T-helper 1 cell treated with Interleukin-12 subunit alpha and Interleukin-12 subunit beta and Interleukin-4 antibody, amounts not matched to agents 30 μg/mL and 1 μg/mL, for 36 hours (primary cell): ENCODE data around the gene SNN.

Experiments
- H3K27ac Mint-ChIP-seq: one replicate; pipeline ENCODE4 v1.8.0; 2021; ENCODE audit warnings: mild to moderate bottlenecking, mixed read lengths
- H3K27me3 Mint-ChIP-seq: one replicate; pipeline ENCODE4 v1.8.0; 2021; ENCODE audit warnings: low read depth, mixed read lengths
- H3K36me3 Mint-ChIP-seq: one replicate; pipeline ENCODE4 v1.8.0; 2021; ENCODE audit warnings: low read depth, mixed read lengths
- H3K4me1 Mint-ChIP-seq: one replicate; pipeline ENCODE4 v1.8.0; 2021; ENCODE audit warnings: low read depth, mixed read lengths
- H3K4me3 Mint-ChIP-seq: one replicate; pipeline ENCODE4 v1.8.0; 2021; ENCODE audit warnings: mild to moderate bottlenecking, moderate library complexity, mixed read lengths
- H3K9me3 Mint-ChIP-seq: one replicate; pipeline ENCODE4 v1.8.0; 2021; ENCODE audit warnings: mixed read lengths

SNN gene

DNA sequence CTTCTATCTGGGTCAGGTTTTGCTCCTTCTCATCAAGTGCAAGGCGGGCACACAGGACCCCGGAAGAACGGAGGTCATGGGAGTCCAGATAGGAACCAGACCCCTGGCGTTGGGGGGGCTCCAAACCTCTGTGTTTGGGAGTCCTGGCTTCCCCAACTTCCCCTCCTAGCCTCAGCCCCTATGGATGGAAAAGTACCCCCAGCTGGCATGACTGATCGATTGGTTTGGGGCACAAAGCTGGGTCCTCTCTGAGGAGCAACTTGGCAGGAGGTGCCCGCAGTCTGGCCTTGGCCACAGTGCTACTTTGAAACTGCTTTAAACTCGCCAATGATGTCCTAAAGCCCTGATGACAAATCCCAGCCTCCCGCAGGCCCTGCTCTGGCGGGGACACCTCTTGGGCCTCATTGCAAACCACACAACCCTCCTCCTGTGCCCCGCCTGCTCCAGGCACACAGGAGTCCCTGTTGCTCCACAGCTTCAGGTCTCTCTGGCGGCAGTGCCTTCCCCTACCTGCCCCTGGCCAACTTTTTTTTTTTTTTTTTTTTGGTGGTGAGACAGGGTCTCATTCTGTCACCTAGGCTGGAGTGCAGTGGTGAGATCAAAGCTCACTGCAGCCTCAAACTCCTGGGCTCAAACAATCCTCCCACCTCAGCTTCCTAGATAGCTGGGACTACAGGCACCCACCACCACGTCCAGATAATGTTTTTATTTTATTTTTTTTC lies 38.0 kb upstream of the SNN start:
- no peak overlapping the region for H3K27ac Mint-ChIP-seq
- H3K4me3 Mint-ChIP-seq = no peak overlapping the region
- H3K27me3 Mint-ChIP-seq = peaks cover 7% of the 10 kb centered on the region
- H3K4me1 Mint-ChIP-seq = peaks cover 26% of the 10 kb centered on the region
- no peaks in the 10 kb centered on the region for H3K36me3 Mint-ChIP-seq
- no peaks in the 10 kb centered on the region for H3K9me3 Mint-ChIP-seq

DNA sequence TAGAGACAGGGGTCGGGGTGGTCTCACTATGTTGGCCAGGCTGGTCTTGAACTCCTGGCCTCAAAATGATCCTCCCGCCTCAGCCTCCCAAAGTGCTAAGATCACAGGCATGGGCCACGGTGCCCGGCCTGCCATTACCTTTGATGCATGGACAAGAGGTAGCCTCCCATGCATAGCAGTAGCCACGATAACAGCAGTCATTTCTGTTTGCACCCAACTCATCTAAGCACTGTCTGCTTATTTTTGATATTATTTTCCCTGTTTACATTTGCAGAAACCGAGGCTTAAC lies 37.5 kb upstream of the SNN start:
- Mint-ChIP-seq H3K36me3 (no peaks in the 10 kb centered on the region), H3K27me3 (peaks cover 10% of the 10 kb centered on the region), H3K4me3 (no peak overlapping the region), H3K27ac (no peak overlapping the region), H3K4me1 (peaks cover 21% of the 10 kb centered on the region), H3K9me3 (no peaks in the 10 kb centered on the region)

DNA sequence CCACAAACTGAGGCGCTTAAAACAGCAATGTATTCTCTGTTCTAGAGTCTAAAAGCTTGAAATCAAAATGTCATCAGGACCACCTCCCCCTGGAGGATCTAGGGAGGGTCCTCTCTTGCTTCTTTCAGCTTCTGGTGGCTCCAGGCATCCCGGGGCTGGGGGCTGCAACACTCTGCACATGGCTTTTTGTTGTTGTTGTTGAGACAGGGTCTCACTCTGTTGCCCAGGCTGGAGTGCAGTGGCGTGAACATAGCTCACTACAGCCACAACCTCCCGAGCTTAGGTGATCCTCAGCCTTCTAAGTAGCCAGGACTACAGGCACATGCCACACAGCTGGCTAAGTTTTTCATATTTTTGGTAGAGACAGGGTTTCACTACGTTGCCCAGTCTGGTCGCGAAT lies 37.0 kb upstream of the SNN start:
- Mint-ChIP-seq H3K4me3 (no peak overlapping the region), H3K4me1 (peaks cover 21% of the 10 kb centered on the region), H3K9me3 (no peaks in the 10 kb centered on the region), H3K27ac (no peak overlapping the region), H3K27me3 (peaks cover 15% of the 10 kb centered on the region), H3K36me3 (no peaks in the 10 kb centered on the region)

DNA sequence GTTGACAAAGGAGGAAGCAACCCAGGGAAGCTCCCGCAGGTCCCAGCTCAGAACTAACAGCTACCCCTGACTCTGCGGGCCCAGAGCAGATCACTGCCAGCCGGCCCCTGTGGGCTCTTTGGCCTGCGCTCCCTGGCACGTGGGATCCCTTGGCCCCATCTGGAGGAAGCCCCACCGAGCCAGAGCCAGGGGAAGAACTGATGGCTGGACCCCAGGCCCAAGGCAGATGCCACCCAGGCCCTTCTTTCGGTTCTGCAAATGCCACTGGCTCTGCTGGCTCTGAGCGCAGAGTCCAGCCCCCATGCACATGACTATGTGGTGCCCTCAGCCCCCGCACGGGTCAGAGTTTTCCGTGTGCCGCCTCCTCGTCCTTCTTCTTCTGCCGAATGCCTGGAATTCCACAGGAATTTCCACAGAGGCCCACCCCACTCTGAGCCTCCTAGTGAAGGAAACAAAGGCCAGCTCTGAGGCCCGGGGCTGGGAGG lies 35.8 kb upstream of the SNN start:
- H3K27ac Mint-ChIP-seq = no peak overlapping the region
- H3K4me1 Mint-ChIP-seq = peaks cover 21% of the 10 kb centered on the region
- H3K36me3 Mint-ChIP-seq = no peaks in the 10 kb centered on the region
- H3K27me3 Mint-ChIP-seq = peaks cover 15% of the 10 kb centered on the region
- H3K4me3 Mint-ChIP-seq = no peak overlapping the region
- H3K9me3 Mint-ChIP-seq = no peaks in the 10 kb centered on the region

DNA sequence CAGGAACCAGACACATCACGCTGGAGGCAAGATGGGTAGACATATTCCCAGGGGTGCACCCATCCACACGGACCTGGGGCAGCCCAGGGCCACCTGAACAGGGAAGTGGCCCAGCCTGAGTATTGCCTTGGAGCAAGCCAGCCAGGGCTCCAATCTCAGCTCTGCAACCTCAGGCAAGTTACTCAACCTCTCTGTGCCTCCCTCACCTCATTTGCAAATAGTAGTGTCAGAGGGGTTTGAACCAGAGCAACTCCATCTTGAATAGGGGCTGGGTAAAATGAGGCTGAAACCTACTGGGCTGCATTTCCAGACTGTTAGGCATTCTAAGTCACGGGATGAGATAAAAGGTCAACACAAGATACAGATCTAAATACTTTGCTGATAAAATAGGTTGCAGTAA lies 35.1 kb upstream of the SNN start:
- H3K4me1 Mint-ChIP-seq = peaks cover 21% of the 10 kb centered on the region

DNA sequence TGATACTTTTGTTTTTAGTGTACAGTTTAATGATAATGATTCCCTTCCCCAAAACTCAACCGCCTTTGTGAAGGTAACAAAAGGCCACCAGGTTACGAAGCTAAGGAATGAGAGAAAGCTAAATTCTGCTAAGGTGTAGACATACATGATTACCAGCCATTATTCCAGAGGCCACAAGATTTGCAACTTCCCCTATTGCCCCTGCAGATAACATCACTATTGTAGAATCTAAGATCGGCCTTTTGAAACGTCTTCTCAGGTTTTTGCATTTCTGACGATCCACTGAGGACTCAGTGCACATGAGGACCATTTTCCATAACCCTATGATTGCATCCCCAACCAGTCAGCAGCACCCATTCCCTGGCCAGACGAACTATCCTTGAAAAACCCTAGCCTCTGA lies 33.9 kb upstream of the SNN start:
- H3K36me3 Mint-ChIP-seq = no peaks in the 10 kb centered on the region
- H3K27me3 Mint-ChIP-seq = peaks cover 20% of the 10 kb centered on the region
- peaks cover 12% of the 10 kb centered on the region for H3K4me1 Mint-ChIP-seq
- H3K27ac Mint-ChIP-seq = no peak overlapping the region
- H3K9me3 Mint-ChIP-seq = no peaks in the 10 kb centered on the region
- H3K4me3 Mint-ChIP-seq = no peak overlapping the region

More for the DNA sequence above, 35.1 kb upstream of the SNN start:
- H3K27me3 Mint-ChIP-seq = peaks cover 15% of the 10 kb centered on the region
- no peaks in the 10 kb centered on the region for H3K36me3 Mint-ChIP-seq
- H3K27ac Mint-ChIP-seq = no peak overlapping the region
- no peak overlapping the region for H3K4me3 Mint-ChIP-seq
- no peaks in the 10 kb centered on the region for H3K9me3 Mint-ChIP-seq

DNA sequence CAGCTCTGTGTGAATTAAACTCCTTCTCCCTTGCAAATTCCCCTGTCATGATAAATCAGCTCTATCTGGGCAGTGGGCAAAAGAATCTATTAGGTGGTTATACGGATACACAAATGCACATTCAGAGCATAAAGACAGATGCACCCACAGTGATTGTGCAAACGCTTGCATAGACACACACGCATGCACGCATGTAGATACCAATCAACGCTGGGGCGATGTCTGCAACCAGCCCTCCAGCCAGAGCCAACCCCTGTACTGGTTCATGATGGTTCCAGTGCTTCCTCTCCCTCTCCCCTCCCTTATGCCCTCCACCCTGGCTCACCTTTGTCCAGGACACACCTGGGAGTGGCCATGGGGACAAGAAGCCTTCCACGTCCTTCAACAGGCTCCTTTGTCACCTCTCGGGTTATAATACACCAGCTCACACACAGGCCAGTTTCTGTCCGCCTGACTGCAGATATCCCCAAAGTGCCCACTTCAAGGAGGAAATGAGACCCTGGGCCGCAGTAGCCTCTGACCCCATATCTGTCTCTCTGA lies 33.1 kb upstream of the SNN start:
- H3K4me1 Mint-ChIP-seq = peaks cover 9% of the 10 kb centered on the region
- no peaks in the 10 kb centered on the region for H3K9me3 Mint-ChIP-seq

DNA sequence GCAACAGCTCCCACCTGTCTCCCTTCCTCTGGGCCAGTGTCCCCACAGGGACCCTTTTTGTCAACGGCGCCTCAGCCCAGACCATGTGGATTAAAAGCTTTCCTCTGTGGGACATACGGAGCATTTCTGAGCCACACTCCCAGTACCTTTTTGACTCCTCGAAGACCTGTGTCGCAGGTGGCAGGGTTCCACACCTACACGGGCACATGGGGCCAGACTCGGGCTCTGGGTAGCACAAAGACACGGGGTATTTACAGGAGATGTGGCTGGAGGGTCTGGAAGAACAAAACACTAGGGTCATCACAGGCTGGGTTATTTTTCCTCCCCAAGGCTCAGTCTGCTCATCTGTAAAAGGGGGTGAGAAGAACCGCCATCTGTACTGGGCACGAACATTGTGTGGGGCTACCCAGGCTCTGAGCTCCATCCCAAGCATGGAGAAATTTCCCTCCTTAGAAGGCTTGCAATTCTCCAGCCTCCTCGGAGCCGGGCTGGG lies 32.5 kb upstream of the SNN start:
- H3K27ac Mint-ChIP-seq = no peak overlapping the region

More for the DNA sequence above, 33.1 kb upstream of the SNN start:
- Mint-ChIP-seq H3K27me3 (peaks cover 20% of the 10 kb centered on the region), H3K36me3 (no peaks in the 10 kb centered on the region), H3K4me3 (no peak overlapping the region), H3K27ac (no peak overlapping the region)

DNA sequence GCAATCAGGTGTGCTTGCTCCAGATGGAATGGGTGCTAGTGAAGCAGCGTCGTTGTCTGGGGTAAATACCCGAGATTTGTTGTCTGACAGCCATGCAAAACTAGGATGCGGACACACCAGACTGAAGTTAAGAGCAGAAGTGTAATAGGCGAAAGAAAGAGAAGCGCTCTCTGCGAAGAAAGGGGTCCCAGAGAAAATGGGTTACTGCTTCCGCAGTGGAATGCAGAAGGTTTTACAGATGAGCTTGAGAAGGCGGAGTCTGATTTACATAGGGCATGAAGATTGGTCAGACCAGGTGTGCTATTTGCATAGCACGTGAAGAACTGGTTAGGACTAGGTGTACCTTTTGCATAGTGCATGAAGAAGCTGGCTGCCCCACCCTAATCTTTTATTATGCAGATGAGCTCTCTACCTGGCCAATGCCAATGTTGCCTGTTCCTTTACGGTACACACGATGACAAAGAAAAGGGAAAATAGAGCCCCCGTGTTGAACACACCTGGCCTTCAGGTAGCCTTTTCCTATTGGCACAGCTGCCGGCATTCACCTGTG lies 32.0 kb upstream of the SNN start:
- H3K27ac Mint-ChIP-seq = no peak overlapping the region
- H3K4me1 Mint-ChIP-seq = peaks cover 11% of the 10 kb centered on the region
- H3K27me3 Mint-ChIP-seq = peaks cover 20% of the 10 kb centered on the region
- H3K9me3 Mint-ChIP-seq = no peaks in the 10 kb centered on the region
- H3K4me3 Mint-ChIP-seq = no peak overlapping the region
- no peaks in the 10 kb centered on the region for H3K36me3 Mint-ChIP-seq

More for the DNA sequence above, 32.5 kb upstream of the SNN start:
- no peaks in the 10 kb centered on the region for H3K9me3 Mint-ChIP-seq
- peaks cover 20% of the 10 kb centered on the region for H3K27me3 Mint-ChIP-seq
- peaks cover 9% of the 10 kb centered on the region for H3K4me1 Mint-ChIP-seq
- H3K36me3 Mint-ChIP-seq = no peaks in the 10 kb centered on the region
- H3K4me3 Mint-ChIP-seq = no peak overlapping the region

DNA sequence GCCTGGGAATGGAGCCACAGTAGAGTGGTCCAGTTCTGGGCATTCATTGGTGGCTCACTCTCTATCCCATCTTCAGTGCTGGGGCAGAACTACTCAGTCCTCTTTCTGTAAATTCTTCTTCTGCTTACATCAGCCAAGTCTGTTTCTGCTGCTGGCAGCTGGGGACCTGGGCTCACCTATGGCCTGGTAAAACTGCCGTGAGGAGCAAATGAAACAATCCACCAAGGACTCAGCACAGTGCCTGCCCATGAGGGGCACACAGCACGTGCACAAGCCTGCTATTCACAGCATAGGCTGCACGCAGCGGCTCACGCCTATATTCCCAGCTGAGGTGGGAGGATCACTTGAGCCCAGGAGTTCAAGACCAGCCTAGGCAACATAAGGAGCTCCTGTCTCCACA lies 30.9 kb upstream of the SNN start:
- peaks cover 20% of the 10 kb centered on the region for H3K27me3 Mint-ChIP-seq
- H3K9me3 Mint-ChIP-seq = no peaks in the 10 kb centered on the region
- no peak overlapping the region for H3K27ac Mint-ChIP-seq
- H3K4me3 Mint-ChIP-seq = no peak overlapping the region
- H3K4me1 Mint-ChIP-seq = peaks cover 12% of the 10 kb centered on the region
- no peaks in the 10 kb centered on the region for H3K36me3 Mint-ChIP-seq

DNA sequence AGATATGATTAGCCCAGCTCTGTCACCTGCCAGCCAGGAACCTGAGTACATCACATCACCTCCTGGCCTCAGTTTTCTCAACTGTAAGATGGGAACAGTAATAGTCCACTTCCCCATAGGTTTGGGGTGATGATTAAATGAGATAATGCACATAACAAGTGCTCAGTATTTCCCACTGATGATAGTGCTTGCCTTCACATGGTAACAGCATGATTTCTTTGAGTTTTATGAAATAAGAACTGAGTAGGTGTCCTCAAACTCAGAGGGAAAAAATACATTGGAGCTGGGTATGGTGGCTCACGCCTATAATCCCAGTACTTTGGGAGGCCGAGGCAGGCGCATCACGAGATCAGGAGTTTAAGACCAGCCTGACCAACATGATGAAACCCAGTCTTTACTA lies 30.1 kb upstream of the SNN start:
- Mint-ChIP-seq H3K27ac (no peak overlapping the region), H3K4me3 (no peak overlapping the region), H3K9me3 (no peaks in the 10 kb centered on the region), H3K4me1 (peaks cover 14% of the 10 kb centered on the region), H3K27me3 (peaks cover 20% of the 10 kb centered on the region), H3K36me3 (no peaks in the 10 kb centered on the region)

DNA sequence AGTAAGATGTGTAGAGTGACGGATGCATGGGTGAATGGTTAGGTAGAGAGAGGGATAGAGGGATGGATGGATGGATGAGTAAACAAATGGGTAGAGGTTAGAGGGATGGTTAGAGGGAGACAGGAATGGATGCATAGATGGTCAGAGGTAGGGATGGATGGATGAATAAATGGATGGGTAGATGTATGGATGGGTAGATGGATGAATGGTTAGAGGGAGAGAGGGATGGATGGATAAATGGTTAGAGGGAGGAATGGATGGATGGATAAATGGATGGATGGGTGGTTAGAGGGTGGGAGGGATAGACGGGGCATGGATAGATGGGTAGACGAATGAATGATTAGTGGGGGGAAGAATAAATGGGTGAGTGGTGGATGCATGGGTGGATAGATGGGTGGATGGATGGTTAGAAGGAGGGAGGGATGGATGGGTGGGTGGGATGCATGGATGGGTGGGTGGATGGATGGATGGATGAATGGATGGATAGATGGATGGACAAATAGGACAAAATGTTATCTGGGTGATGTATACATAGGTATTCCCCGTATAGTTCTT lies 29.2 kb upstream of the SNN start:
- H3K4me3 Mint-ChIP-seq = no peak overlapping the region
- peaks cover 9% of the 10 kb centered on the region for H3K4me1 Mint-ChIP-seq
- peak overlapping the region; percentile 47 for H3K27ac Mint-ChIP-seq

DNA sequence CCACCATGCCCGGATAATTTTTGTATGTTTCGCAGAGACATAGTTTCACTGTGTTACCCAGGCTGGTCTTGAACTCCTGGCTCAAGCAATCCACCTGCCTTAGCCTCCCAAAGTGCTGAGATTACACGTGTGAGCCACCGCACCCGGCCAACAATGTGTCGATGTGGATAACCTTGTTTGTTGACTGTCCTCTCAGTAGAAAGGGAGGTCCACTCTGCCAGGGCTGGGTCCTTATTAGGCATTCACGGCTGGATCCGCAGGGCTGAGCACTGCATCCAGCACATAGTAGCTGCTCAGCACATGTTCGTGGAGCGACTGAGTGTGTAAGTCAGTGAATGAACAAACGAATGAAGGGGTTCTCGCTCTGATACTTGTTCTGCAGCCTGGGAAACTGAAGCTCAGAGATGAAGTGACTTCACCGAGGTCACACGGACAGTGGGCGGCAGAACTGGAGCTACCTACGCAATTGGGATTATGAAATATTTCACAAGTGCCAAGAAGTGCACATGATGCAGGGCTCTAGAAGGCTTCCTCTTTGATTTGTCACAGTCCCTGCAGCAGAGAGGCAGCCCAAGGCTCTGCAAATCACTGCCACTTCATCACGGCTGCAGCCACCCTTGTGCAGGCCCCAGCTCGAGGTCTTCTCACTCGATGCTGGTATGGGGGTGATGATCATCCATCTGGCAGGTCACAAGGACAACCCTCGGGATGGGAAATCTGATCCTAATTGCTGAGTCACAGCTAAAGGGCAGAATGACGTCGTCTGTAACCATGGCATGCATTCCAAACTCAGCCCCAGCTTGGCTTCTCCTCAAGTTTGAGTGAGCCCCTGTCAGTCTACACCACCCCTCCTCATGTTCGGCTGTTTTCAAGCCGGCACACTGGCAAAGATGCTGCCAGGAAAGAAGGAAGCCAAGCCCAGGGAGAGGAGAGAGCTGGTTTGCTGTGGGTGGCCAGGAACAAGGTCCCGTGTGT lies 28.0 kb upstream of the SNN start:
- Mint-ChIP-seq H3K4me3 (no peak overlapping the region), H3K36me3 (no peaks in the 10 kb centered on the region), H3K27ac (no peak overlapping the region), H3K27me3 (peaks cover 13% of the 10 kb centered on the region), H3K9me3 (no peaks in the 10 kb centered on the region), H3K4me1 (peaks cover 4% of the 10 kb centered on the region)

More for the DNA sequence above, 29.2 kb upstream of the SNN start:
- Mint-ChIP-seq H3K36me3 (no peaks in the 10 kb centered on the region), H3K27me3 (peaks cover 20% of the 10 kb centered on the region), H3K9me3 (no peaks in the 10 kb centered on the region)
